Measurements from ENCODE around the gene C1orf198. TPM values are rescaled to one million over a fixed set of nuclear protein-coding genes. Genes with fewer than 3 reads are reported as not detected.

Gene C1orf198
- total RNA-seq, 1 donor from 2014 or later, result 27.3 TPM

GRCh38 chr1:230913496-230913895 is 45.2 kb upstream of the C1orf198 start:
- TF ChIP-seq CTCF (IDR thresholded peaks at IDR 0.05; ENCODE audit: partially characterized antibody, unreplicated experiment), result no peak

GRCh38 chr1:230910755-230911117 is 42.4 kb upstream of the C1orf198 start:
- Mint-ChIP-seq H3K36me3 (ENCODE audit: unreplicated experiment) (peaks cover 4% of the 10 kb centered on the region), H3K4me3 (ENCODE audit: unreplicated experiment) (no peak overlapping the region), H3K4me1 (ENCODE audit: low read depth, unreplicated experiment) (no peaks in the 10 kb centered on the region), H3K27ac (ENCODE audit: unreplicated experiment) (no peak overlapping the region), H3K27me3 (ENCODE audit: unreplicated experiment) (peaks cover 2% of the 10 kb centered on the region), H3K9me3 (ENCODE audit: unreplicated experiment) (no peaks in the 10 kb centered on the region)
- no peak for DNase-seq
- TF ChIP-seq CTCF (IDR thresholded peaks at IDR 0.05; ENCODE audit: partially characterized antibody, unreplicated experiment), result no peak

More at GRCh38 chr1:230913496-230913895, 45.2 kb upstream of the C1orf198 start:
- no peaks in the 10 kb centered on the region for H3K4me1 Mint-ChIP-seq (ENCODE audit: low read depth, unreplicated experiment)
- no peak overlapping the region for H3K4me3 Mint-ChIP-seq (ENCODE audit: unreplicated experiment)
- DNase-seq, result no peak
- no peaks in the 10 kb centered on the region for H3K9me3 Mint-ChIP-seq (ENCODE audit: unreplicated experiment)
- peaks cover 4% of the 10 kb centered on the region for H3K36me3 Mint-ChIP-seq (ENCODE audit: unreplicated experiment)
- H3K27me3 Mint-ChIP-seq (ENCODE audit: unreplicated experiment), result peaks cover 2% of the 10 kb centered on the region
- no peak overlapping the region for H3K27ac Mint-ChIP-seq (ENCODE audit: unreplicated experiment)

- Mint-ChIP-seq H3K36me3 (ENCODE audit: unreplicated experiment) (peaks cover 4% of the 10 kb centered on the region), H3K4me1 (ENCODE audit: low read depth, unreplicated experiment) (no peaks in the 10 kb centered on the region), H3K27ac (ENCODE audit: unreplicated experiment) (no peak overlapping the region), H3K4me3 (ENCODE audit: unreplicated experiment) (no peak overlapping the region), H3K9me3 (ENCODE audit: unreplicated experiment) (no peaks in the 10 kb centered on the region), H3K27me3 (ENCODE audit: unreplicated experiment) (peaks cover 2% of the 10 kb centered on the region)
- TF ChIP-seq CTCF (IDR thresholded peaks at IDR 0.05; ENCODE audit: partially characterized antibody, unreplicated experiment), result no peak
- DNase-seq, result no peak
Observed at GRCh38 chr1:230909974-230910754, 41.8 kb upstream of the C1orf198 start.

- Mint-ChIP-seq H3K27ac (ENCODE audit: unreplicated experiment) (no peak overlapping the region), H3K4me3 (ENCODE audit: unreplicated experiment) (no peak overlapping the region), H3K27me3 (ENCODE audit: unreplicated experiment) (no peaks in the 10 kb centered on the region), H3K4me1 (ENCODE audit: low read depth, unreplicated experiment) (no peaks in the 10 kb centered on the region), H3K9me3 (ENCODE audit: unreplicated experiment) (no peaks in the 10 kb centered on the region), H3K36me3 (ENCODE audit: unreplicated experiment) (peaks cover 4% of the 10 kb centered on the region)
- no peak for TF ChIP-seq CTCF (IDR thresholded peaks at IDR 0.05; ENCODE audit: partially characterized antibody, unreplicated experiment)
- DNase-seq, result no peak
Observed at GRCh38 chr1:230907472-230908205, 39.3 kb upstream of the C1orf198 start.

- Mint-ChIP-seq H3K4me3 (ENCODE audit: unreplicated experiment) (no peak overlapping the region), H3K9me3 (ENCODE audit: unreplicated experiment) (no peaks in the 10 kb centered on the region), H3K36me3 (ENCODE audit: unreplicated experiment) (peaks cover 4% of the 10 kb centered on the region), H3K27ac (ENCODE audit: unreplicated experiment) (no peak overlapping the region), H3K4me1 (ENCODE audit: low read depth, unreplicated experiment) (no peaks in the 10 kb centered on the region), H3K27me3 (ENCODE audit: unreplicated experiment) (no peaks in the 10 kb centered on the region)
- no peak for TF ChIP-seq CTCF (IDR thresholded peaks at IDR 0.05; ENCODE audit: partially characterized antibody, unreplicated experiment)
- DNase-seq, result no peak
Observed at GRCh38 chr1:230906226-230906625, 37.9 kb upstream of the C1orf198 start.
